Skeletal muscle cell (primary cell): Measurements from ENCODE around the gene AKT1S1.
A peak's percentile ranks its signal among the peaks of the same experiment; 100 is the strongest.

Experiments
- DNase-seq: peaks from one replicate; pipeline ENCODE4 v3.0.0-alpha.2; 2010; ENCODE audit warnings: low read depth
- H3K4me3 ChIP-seq: 2 replicates; pipeline ENCODE4 v1.5.1; 2011; ENCODE audit warnings: low read depth, mild to moderate bottlenecking, control low read depth, low read length, moderate library complexity

Gene AKT1S1

DNA sequence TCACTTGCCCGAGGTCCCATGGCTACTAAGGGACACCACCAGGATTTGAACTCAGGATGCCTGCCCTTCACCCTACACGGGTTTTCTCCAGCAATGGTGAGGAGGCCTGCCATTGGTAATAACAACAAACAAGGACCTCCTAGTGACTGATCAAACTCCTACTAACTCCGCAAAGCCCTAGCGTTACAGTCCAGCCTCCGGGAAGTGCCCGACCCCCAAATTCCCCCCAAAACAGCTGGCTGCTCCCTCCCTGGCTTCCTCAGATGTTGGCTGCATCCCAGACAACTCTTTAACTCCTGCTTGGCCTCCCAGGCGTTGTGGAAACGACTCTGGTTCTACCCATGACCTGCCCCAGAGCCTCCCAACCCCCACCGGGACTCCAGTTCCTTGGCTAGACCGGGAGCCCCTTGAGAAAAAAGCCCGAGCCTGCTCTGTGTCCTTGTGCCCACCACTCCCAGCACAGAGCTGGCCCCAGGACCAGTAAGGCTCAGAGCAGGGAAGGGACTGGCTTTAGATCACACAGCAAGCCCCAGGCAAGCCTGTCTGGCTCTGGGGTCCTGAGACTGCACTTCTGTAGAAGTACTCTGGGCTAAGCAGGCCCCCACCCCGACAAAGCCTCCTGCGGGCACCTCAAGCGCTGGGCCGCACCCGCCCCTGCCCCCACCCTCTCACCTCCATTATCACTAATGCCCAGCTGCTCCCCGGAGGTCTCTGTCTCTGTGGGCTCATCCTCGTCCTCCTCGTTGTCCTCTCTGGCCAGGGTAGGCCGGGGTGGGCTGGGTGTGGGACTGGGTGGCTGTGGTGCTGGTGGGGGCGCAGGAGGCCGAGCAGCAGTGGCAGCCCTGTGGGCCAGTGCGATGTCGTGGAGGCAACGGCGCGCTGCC lies 4.7 kb downstream of the AKT1S1 start:
- no peak for DNase-seq
- no peak overlapping the region for H3K4me3 ChIP-seq

- DNase-seq: no peak
- no peak overlapping the region for H3K4me3 ChIP-seq
Measured at GRCh38 chr19:49871349-49871985, 5.7 kb downstream of the AKT1S1 start.

GRCh38 chr19:49870309-49870901 lies 6.8 kb downstream of the AKT1S1 start:
- H3K4me3 ChIP-seq: peak overlapping the region; percentile 54
- DNase-seq: no peak

DNA sequence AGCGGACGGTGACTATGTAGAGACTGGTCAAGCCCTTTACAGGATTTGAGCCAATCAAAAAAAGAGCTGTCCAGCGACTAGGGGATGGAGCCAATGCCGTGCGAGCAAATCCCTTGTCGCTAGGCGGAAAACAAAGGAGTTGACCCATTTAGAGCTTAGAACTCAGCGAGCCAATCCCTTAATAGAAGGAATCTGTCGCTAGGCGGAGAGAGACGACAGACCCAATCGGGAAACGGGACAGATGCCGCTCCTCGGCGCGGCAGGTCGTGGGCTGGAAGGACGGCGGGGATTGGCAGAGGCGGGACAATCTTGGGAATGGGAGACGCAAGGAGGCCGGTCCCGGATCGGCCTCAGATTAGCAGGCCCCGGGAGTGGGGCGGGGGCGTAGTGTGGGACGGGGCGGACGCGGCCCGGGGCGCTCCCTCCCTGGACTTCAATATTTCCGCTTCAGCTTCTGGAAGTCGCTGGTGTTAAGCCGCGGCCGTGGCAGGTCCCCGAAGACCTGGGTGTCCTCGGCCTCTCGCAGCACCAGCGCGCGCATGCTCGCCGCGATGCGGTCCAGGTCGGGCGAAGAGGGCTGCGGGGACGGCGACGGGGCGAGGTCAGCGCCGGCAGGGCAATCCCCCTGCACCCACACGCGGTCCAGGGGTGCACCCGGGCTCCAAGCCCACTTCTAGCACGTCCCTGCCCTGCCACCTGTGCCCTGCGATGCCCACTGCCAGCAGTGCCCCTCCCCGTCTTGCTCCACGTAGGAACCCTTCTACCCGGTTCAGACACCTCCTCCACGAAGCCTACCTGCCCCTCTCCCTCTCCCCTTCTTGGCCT lies 7.5 kb downstream of the AKT1S1 start:
- peak; percentile 99 for DNase-seq
- peak overlapping the region; percentile 54 for H3K4me3 ChIP-seq

DNA sequence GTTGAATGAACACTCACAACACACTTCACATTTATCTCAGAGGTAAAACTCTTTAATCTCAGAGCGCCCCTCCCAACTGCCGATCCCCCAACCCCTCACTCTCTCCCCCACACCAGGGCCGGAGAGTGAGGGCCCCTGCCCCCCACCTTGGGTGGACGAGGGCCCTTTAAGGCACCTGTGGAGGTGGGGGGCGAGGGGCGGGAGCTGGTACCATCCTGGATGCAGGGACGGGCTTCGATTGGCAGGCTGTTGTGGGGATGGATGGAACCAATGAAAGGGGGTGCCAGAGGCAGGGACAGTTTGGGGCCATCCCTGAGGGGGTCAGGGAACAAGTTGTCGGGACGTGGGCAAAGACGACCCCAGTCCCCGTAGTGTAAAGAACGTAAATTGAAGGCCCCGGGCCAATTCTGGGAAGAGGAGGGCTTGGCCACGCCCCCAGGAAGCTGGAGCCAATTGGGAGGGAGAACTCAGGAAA lies 8.1 kb downstream of the AKT1S1 start:
- no peak for DNase-seq
- H3K4me3 ChIP-seq: peak overlapping the region; percentile 46

- peak; percentile 72 for DNase-seq
- H3K4me3 ChIP-seq: peak within 1 kb of the TSS; percentile 88
Measured at GRCh38 chr19:49866933-49867782, 10.0 kb downstream of the AKT1S1 start, which contains the start of gene PNKP. TSS of gene PNKP (minus strand) at chr19:49867576. CDS start at chr19:49867204, 372 bp downstream.

- no peak overlapping the region for H3K4me3 ChIP-seq
- DNase-seq: no peak
Measured at GRCh38 chr19:49864890-49865289, 12.3 kb downstream of the AKT1S1 start.

GRCh38 chr19:49863935-49864320 lies 13.2 kb downstream of the AKT1S1 start:
- DNase-seq: no peak

GRCh38 chr19:49863254-49863934 lies 13.8 kb downstream of the AKT1S1 start:
- DNase-seq: no peak
- H3K4me3 ChIP-seq: no peak overlapping the region

More at GRCh38 chr19:49863935-49864320, 13.2 kb downstream of the AKT1S1 start:
- H3K4me3 ChIP-seq: no peak overlapping the region

- DNase-seq: no peak
- no peak overlapping the region for H3K4me3 ChIP-seq
Measured at GRCh38 chr19:49862391-49863253, 14.5 kb downstream of the AKT1S1 start.

- no peak for DNase-seq
- H3K4me3 ChIP-seq: no peak overlapping the region
Measured at GRCh38 chr19:49861541-49862378, 15.4 kb downstream of the AKT1S1 start.

GRCh38 chr19:49861107-49861506 lies 16.0 kb downstream of the AKT1S1 start:
- DNase-seq: no peak

DNA sequence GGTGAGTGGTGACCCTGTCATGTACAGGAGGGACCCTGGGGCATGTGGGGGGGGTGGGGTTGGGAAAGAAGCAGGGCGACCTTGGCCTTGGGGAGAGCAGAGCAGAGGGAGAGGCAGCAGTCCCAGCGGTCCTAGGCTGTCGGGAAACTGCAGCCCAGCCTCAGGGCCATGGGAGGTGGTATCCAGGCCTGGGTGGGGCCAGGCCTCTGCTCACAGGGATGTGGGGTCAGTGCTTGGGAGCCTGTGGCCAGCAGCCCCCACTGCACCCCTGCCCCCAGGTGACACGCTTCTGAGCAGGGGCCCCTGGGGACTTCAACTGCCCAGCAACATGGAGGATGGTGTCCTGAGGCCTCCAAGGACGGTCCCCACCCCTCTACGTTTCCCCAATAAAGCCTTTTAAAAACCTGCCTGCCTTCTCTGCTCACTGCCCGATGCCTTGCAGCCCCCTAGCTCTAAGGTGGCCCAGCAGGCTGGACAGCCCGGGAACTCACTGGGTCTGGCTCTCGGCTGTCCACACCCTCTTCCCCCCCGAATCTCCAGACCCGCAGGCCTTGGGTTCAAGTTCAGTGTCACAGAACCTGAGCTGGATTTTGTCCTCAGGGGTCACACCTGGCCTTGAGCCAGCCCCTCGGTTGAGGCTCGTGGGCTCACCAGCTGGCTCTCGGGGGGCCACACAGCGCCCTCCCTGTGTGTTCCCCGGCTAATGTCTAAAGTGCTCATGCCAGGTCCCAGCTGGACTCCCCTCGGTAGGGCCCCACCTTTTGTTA lies 16.6 kb downstream of the AKT1S1 start:
- no peak overlapping the region for H3K4me3 ChIP-seq
- DNase-seq: no peak

More at GRCh38 chr19:49861107-49861506, 16.0 kb downstream of the AKT1S1 start:
- no peak overlapping the region for H3K4me3 ChIP-seq

GRCh38 chr19:49859682-49860335 lies 17.3 kb downstream of the AKT1S1 start:
- no peak for DNase-seq
- no peak overlapping the region for H3K4me3 ChIP-seq
